SU-DHL-6 (cell line): Measurements from ENCODE around the gene SLC66A1.
"Not testable (repeated sequence)": the region's sequence is repeated elsewhere in the genome, so short reads cannot be mapped to it uniquely, and the experiment has no call there.

ENCODE experiments used
- H2AFZ ChIP-seq: fragments of 200-600 bp; sonication (generic); 2 replicates; pipeline ENCODE4 v1.6.1; 2014; ENCODE audit warnings: low read depth, mild to moderate bottlenecking, moderate library complexity, mixed read lengths, antibody characterized with exemption, low read length; ENCODE audit not compliant: severe bottlenecking
- H3F3A ChIP-seq: fragments of 200-600 bp; shearing (Covaris generic); 2 replicates; pipeline ENCODE4 v1.6.0; 2016; ENCODE audit warnings: antibody characterized with exemption, mild to moderate bottlenecking; ENCODE audit not compliant: insufficient read depth
- H3K27ac ChIP-seq: fragments of 200-600 bp; sonication (generic); 2 replicates; pipeline ENCODE4 v1.5.1; 2016; ENCODE audit warnings: low read depth, mild to moderate bottlenecking, low read length, moderate library complexity, mixed read lengths
- H3K27me3 ChIP-seq: fragments of 200-600 bp; sonication (generic), shearing (Covaris generic); 2 replicates; pipeline ENCODE4 v1.6.0; 2014; ENCODE audit warnings: mild to moderate bottlenecking, low read length
- H3K36me3 ChIP-seq: fragments of 200-600 bp; sonication (generic); 2 replicates; pipeline ENCODE4 v1.6.1; 2014; ENCODE audit warnings: mild to moderate bottlenecking, low read length, mixed read lengths
- H3K4me2 ChIP-seq: fragments of 300-600, 200-600 bp; shearing (Covaris generic), sonication (generic); 2 replicates; pipeline ENCODE4 v1.6.0; 2014; ENCODE audit warnings: low read length, low read depth, mild to moderate bottlenecking; ENCODE audit not compliant: poor library complexity, severe bottlenecking
- H3K4me3 ChIP-seq: fragments of 200-600 bp; sonication (generic); 2 replicates; pipeline ENCODE4 v1.5.1; 2014; ENCODE audit warnings: antibody characterized with exemption, low read length, mild to moderate bottlenecking, mixed read lengths; ENCODE audit not compliant: insufficient read depth, poor library complexity, severe bottlenecking
- H3K79me2 ChIP-seq: fragments of 200-600 bp; sonication (generic); 2 replicates; pipeline ENCODE4 v1.6.1; 2014; ENCODE audit warnings: mild to moderate bottlenecking, low read length, moderate library complexity; ENCODE audit not compliant: insufficient read depth
- H3K9ac ChIP-seq: fragments of 200-600 bp; sonication (generic); 2 replicates; pipeline ENCODE4 v1.7.0; 2014; ENCODE audit warnings: mild to moderate bottlenecking, low read length
- H3K9me2 ChIP-seq: fragments of 200-600 bp; sonication (generic); replicated peaks from 2 replicates; pipeline ENCODE4 v1.6.1; 2014; ENCODE audit warnings: low read length; ENCODE audit not compliant: insufficient read depth
- H3K9me3 ChIP-seq: fragments of 200-600 bp; sonication (generic); 2 replicates; pipeline ENCODE4 v1.6.1; 2014; ENCODE audit warnings: low read length, mixed read lengths; ENCODE audit not compliant: insufficient read depth
- H4K20me1 ChIP-seq: fragments of 200-600 bp; sonication (generic); 2 replicates; pipeline ENCODE4 v1.6.1; 2014; ENCODE audit warnings: low read depth, mild to moderate bottlenecking, antibody characterized with exemption, low read length, moderate library complexity, mixed read lengths
- CTCF ChIP-seq: fragments of 200-600 bp; sonication (generic); IDR thresholded peaks from one replicate; pipeline ENCODE4 v1.5.1; 2017; ENCODE audit warnings: antibody characterized with exemption, mild to moderate bottlenecking, low read length, moderate library complexity; ENCODE audit not compliant: insufficient read depth, poor library complexity, severe bottlenecking
- EZH2phosphoT487 ChIP-seq: fragments of 200-600 bp; sonication (generic), shearing (Covaris generic); conservative IDR thresholded peaks from 2 replicates; pipeline ENCODE4 v1.6.1; 2018; ENCODE audit warnings: mild to moderate bottlenecking, antibody characterized with exemption, low read length, moderate library complexity, mixed read lengths

The SLC66A1 gene

GRCh38 chr1:19272064-19272463, 40.1 kb upstream of the SLC66A1 start:
- no peaks in the 10 kb centered on the region for H3K27me3 ChIP-seq
- H3K79me2 ChIP-seq: no peaks in the 10 kb centered on the region
- no peaks in the 10 kb centered on the region for H3F3A ChIP-seq
- H4K20me1 ChIP-seq: no peaks in the 10 kb centered on the region
- H3K27ac ChIP-seq: no peak overlapping the region
- H3K4me3 ChIP-seq: no peak overlapping the region
- H3K4me2 ChIP-seq: no peak overlapping the region
- H3K9ac ChIP-seq: no peak overlapping the region
- no peaks in the 10 kb centered on the region for H3K9me3 ChIP-seq
- TF ChIP-seq CTCF (no peak), EZH2phosphoT487 (no peak)
- no peaks in the 10 kb centered on the region for H3K36me3 ChIP-seq
- no peak overlapping the region for H2AFZ ChIP-seq
- no peaks in the 10 kb centered on the region for H3K9me2 ChIP-seq

GRCh38 chr1:19273106-19273843, 38.9 kb upstream of the SLC66A1 start:
- H3K36me3 ChIP-seq: no peaks in the 10 kb centered on the region
- no peaks in the 10 kb centered on the region for H3K27me3 ChIP-seq
- no peak overlapping the region for H3K27ac ChIP-seq
- no peaks in the 10 kb centered on the region for H4K20me1 ChIP-seq
- no peak overlapping the region for H3K4me2 ChIP-seq
- H3K9me3 ChIP-seq: no peaks in the 10 kb centered on the region
- no peak for TF ChIP-seq EZH2phosphoT487
- no peak for TF ChIP-seq CTCF
- no peak overlapping the region for H3K4me3 ChIP-seq
- no peaks in the 10 kb centered on the region for H3F3A ChIP-seq
- H3K9me2 ChIP-seq: no peaks in the 10 kb centered on the region
- H3K79me2 ChIP-seq: no peaks in the 10 kb centered on the region
- no peak overlapping the region for H2AFZ ChIP-seq
- no peak overlapping the region for H3K9ac ChIP-seq

- not testable (repeated sequence) for H3K4me3 ChIP-seq, H3K27ac ChIP-seq, H3K4me2 ChIP-seq, H3F3A ChIP-seq, H3K9ac ChIP-seq, H3K79me2 ChIP-seq, H2AFZ ChIP-seq, H4K20me1 ChIP-seq, H3K36me3 ChIP-seq, H3K27me3 ChIP-seq, H3K9me2 ChIP-seq, H3K9me3 ChIP-seq
These were observed 38.1 kb upstream of the SLC66A1 start for GRCh38 chr1:19273844-19274531.

GRCh38 chr1:19274636-19275035, 37.5 kb upstream of the SLC66A1 start:
- H3K36me3 ChIP-seq: no peaks in the 10 kb centered on the region
- no peak overlapping the region for H3K4me3 ChIP-seq

More at GRCh38 chr1:19274636-19275035, 37.5 kb upstream of the SLC66A1 start:
- TF ChIP-seq EZH2phosphoT487 (no peak), CTCF (no peak)
- Histone ChIP-seq H2AFZ (no peak overlapping the region), H3F3A (no peaks in the 10 kb centered on the region), H3K9me2 (no peaks in the 10 kb centered on the region), H3K27me3 (no peaks in the 10 kb centered on the region), H3K9ac (no peak overlapping the region), H3K9me3 (no peaks in the 10 kb centered on the region), H4K20me1 (no peaks in the 10 kb centered on the region), H3K4me2 (no peak overlapping the region), H3K79me2 (no peaks in the 10 kb centered on the region), H3K27ac (no peak overlapping the region)
